ENCODE results near the gene EPS8L2. TPM values are rescaled to one million over a fixed set of nuclear protein-coding genes. Genes with fewer than 3 reads are reported as not detected.

Gene EPS8L2
- total and polyA plus RNA-seq, 9 of the 15 experiments (the other 6 are each of a cell fraction or from before 2014, with no cell fraction given): 0.75 to 17.0 (median 3.7) TPM

GRCh38 chr11:699753-700152 is 6.3 kb upstream of the EPS8L2 start:
- ATAC-seq (no peak), DNase-seq (ENCODE audit: extremely low read depth in 1 of 4, low spot score in 3 of 4) (no peak), FAIRE-seq (no peak)
- Histone ChIP-seq H3K9ac (ENCODE audit: insufficient read depth in 1 of 2, low read depth in 2 of 2, low read length in 2 of 2) (peak overlapping the region in 1 of 2 experiments; percentile 36; a peak in 2 of 4 replicates), H2AFZ (ENCODE audit: low read depth, low read length) (no peak overlapping the region), H3K4me2 (ENCODE audit: insufficient read depth, low read length) (no peak overlapping the region), H3K9me3 (replicated peaks; ENCODE audit: control insufficient read depth, insufficient read depth, low read depth, low read length) (no peaks in the 10 kb centered on the region), H3K4me1 (replicated peaks in 1 of 2; ENCODE audit: control insufficient read depth in 2 of 2, insufficient read depth in 2 of 2, low read length in 2 of 2) (peaks cover 14 to 49% of the 10 kb centered on the region in 2 experiments; a peak in 4 of 5 replicates), H3K27ac (ENCODE audit: extremely low read depth, low read depth, low read length) (no peak overlapping the region), H3K79me2 (ENCODE audit: control insufficient read depth, insufficient read depth, low read length) (peaks cover 25% of the 10 kb centered on the region), H4K20me1 (replicated peaks; ENCODE audit: control insufficient read depth, insufficient read depth, low read length) (no peaks in the 10 kb centered on the region), H3K27me3 (ENCODE audit: control insufficient read depth in 2 of 2, insufficient read depth in 2 of 2, low read length in 2 of 2) (no peaks in the 10 kb centered on the region), H3K4me3 (no peak overlapping the region), H3K36me3 (ENCODE audit: control insufficient read depth, insufficient read depth, low read length) (peaks cover 9% of the 10 kb centered on the region; the same call in 2 of the 3 replicates), H3K9me1 (ENCODE audit: control insufficient read depth, insufficient read depth, low read length) (no peaks in the 10 kb centered on the region)
- in situ Hi-C loops (cut with MboI): no loop called here
- no TSS peak for BruUV-seq (replicated peaks)
- ChIA-PET POLR2A (no interaction called here), CTCF (ENCODE audit: low intra/inter-chr PET ratio) (interaction anchor here (0.5 kb wide), 1 partner anchor 131 kb away, joined by 4 read pairs; no protein-coding TSS in a partner anchor)
- intact Hi-C loops (cut with micrococcal nuclease): loop anchor here (10.0 kb wide), 1 partner anchor 145 kb away; no protein-coding TSS in a partner anchor
- 92% methylated on average over 1 of the region's 1 CpG for WGBS (ENCODE audit: insufficient coverage, low coverage, missing lambda C conversion rate)
- TF ChIP-seq TBL1XR1 (IDR thresholded peaks at IDR 0.05; ENCODE audit: low read length in 2 of 2) (no peak), CTCFL (IDR thresholded peaks at IDR 0.05; ENCODE audit: borderline replicate concordance, insufficient read depth, low read depth, low read length, poor library complexity, severe bottlenecking) (no peak), SREBF2 (CRISPR knock-in tag; IDR thresholded peaks at IDR 0.05) (no peak), ZZZ3 (IDR thresholded peaks at IDR 0.05) (no peak), HSF4 (CRISPR knock-in tag; IDR thresholded peaks at IDR 0.05; ENCODE audit: borderline replicate concordance) (no peak), PTBP1 (IDR thresholded peaks at IDR 0.05; ENCODE audit: low read depth, low read length) (no peak), FOXJ2 (tag; IDR thresholded peaks at IDR 0.05) (no peak), ZNF41 (CRISPR knock-in tag; conservative IDR thresholded peaks at IDR 0.05) (no peak), ZNF431 (CRISPR knock-in tag; IDR thresholded peaks at IDR 0.05) (no peak), PHB2 (IDR thresholded peaks at IDR 0.05; ENCODE audit: low read depth) (no peak), SNAPC5 (CRISPR knock-in tag; IDR thresholded peaks at IDR 0.05) (no peak), TCF3 (CRISPR knock-in tag; IDR thresholded peaks at IDR 0.05) (no peak), NFATC3 (IDR thresholded peaks at IDR 0.05) (no peak), SPI1 (IDR thresholded peaks at IDR 0.05; ENCODE audit: borderline replicate concordance, low read depth, low read length) (no peak), TFAP4 (CRISPR knock-in tag; IDR thresholded peaks at IDR 0.05; ENCODE audit: borderline replicate concordance) (no peak), CSDE1 (IDR thresholded peaks at IDR 0.05) (no peak), PKNOX1 (IDR thresholded peaks at IDR 0.05) (no peak)
